H4 (cell line): ENCODE results near the gene CSRP3. TPM values are rescaled to one million over a fixed set of nuclear protein-coding genes. Genes with fewer than 3 reads are reported as not detected.

Experiments
- total RNA-seq: library from RNA; depleted of rRNA; stranded (reverse); fragments of >200 nt; shearing (Covaris generic); gene quantifications from 2 replicates; pipeline ENCODE4 v1.2.3, GENCODE V29; 2014; rRNA removed

The CSRP3 gene
- total RNA-seq, 1 experiment from 2014 or later: not detected

Other genes starting within 250 kb of the CSRP3 start
- gene MRGPRX2, start 141.3 kb downstream of the CSRP3 start, total RNA-seq: not detected in 2 replicates
- gene ZDHHC13, start 84.8 kb downstream of the CSRP3 start, total RNA-seq: 44.9 and 45.6 TPM in 2 replicates
- gene E2F8, start 39.0 kb upstream of the CSRP3 start, total RNA-seq: 4.0 and 7.7 TPM in 2 replicates